ENCODE data around the gene ZIC5.

Gene ZIC5

DNA sequence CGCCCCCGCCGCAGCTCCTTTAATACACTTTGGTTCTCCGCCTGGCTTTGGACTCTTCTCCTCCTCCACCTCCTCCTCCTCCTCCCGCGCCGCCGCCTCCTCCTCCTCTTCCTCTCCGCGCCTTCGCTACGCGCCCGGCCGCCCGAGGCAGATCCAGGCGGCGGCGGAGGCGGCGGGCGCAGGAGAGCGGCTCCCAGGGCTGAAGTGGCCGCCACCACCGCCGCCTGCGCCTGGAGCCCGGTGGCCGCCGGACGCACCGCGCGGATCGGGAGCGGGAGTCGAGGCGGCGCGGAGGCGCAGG is 10.1 kb upstream of the ZIC5 start, which contains the start of gene ZIC2:
Gene ZIC2, plus strand, starts transcription at position 50 of the 301 bp plus-strand sequence. CDS start 281 bp downstream, outside the sequence.
- H3K9ac ChIP-seq (ENCODE audit: low read depth in 1 of 2, low read length in 2 of 2), result no peak within 1 kb of the TSS
- H3K36me3 ChIP-seq (ENCODE audit: control insufficient read depth in 1 of 2, insufficient read depth in 2 of 2, low read length in 2 of 2), result no peaks in the 10 kb centered on the region
- H3K27me3 ChIP-seq (ENCODE audit: control insufficient read depth in 1 of 2, insufficient read depth in 2 of 2, low read length in 2 of 2), result peaks cover 75 to 79% of the 10 kb centered on the region in 2 donors
- no peak within 1 kb of the TSS for H3K27ac ChIP-seq (ENCODE audit: low read depth, low read length)
- peak within 1 kb of the TSS in 1 of 2 donors; percentile 57 for H3K4me3 ChIP-seq (ENCODE audit: low read depth in 1 of 2, low read length in 2 of 2)
- H3K4me1 ChIP-seq (ENCODE audit: control insufficient read depth in 1 of 2, insufficient read depth in 2 of 2, low read length in 2 of 2), result peaks cover 10 to 14% of the 10 kb centered on the region in 2 donors
- H3K9me3 ChIP-seq (ENCODE audit: control insufficient read depth in 1 of 2, low read length in 2 of 2), result no peaks in the 10 kb centered on the region

DNA sequence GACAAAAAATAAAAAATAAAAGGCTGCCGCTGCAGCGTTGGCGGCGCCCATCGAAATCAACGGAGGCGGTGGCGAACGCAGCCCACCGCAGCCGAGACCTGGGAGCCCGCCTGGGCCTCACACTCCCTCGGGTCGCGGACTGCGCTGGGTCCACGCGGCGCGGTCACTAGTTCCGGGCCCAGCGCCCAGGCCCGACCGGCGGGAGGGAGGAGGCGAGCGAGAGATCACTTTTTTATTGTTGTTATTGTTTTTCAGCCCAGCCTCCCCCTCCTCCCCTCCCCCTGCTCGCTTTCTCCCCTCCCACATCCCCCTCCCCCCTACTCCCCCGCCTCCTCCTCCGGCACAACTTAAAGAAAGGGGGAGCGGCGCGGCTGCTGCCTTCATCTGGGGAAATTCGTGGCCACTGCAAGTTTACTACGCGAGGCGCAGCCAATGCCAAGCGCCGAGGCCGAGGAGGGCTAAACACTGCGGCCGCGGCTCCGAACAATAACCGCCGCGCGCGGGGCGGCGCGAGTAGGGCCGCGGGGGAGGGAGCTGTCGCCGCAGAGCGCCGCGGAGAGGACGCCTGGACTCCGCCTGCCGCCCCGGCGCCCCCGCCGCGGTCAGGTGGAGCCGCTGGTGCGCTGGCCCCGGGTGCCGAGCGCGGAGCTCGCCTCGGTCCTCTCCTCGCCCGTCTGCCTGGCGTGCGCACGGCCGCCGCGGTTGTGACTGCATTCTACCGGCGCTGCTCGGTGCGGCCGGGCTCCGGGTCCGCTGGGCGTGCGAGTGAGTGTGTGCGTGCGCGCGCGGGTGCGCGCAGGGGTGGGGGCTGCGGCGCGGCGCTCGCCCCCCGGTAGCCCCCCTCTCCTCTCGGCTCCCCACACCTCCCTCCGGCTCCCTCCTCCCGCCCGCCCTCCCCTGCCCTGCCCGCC is 9.5 kb upstream of the ZIC5 start:
- peaks cover 10 to 14% of the 10 kb centered on the region in 2 donors for H3K4me1 ChIP-seq (ENCODE audit: control insufficient read depth in 1 of 2, insufficient read depth in 2 of 2, low read length in 2 of 2)
- peaks cover 75 to 79% of the 10 kb centered on the region in 2 donors for H3K27me3 ChIP-seq (ENCODE audit: control insufficient read depth in 1 of 2, insufficient read depth in 2 of 2, low read length in 2 of 2)
- H3K9me3 ChIP-seq (ENCODE audit: control insufficient read depth in 1 of 2, low read length in 2 of 2), result no peaks in the 10 kb centered on the region
- H3K9ac ChIP-seq (ENCODE audit: low read depth in 1 of 2, low read length in 2 of 2), result no peak overlapping the region
- no peak overlapping the region for H3K27ac ChIP-seq (ENCODE audit: low read depth, low read length)
- H3K4me3 ChIP-seq (ENCODE audit: low read depth in 1 of 2, low read length in 2 of 2), result peak overlapping the region in 1 of 2 donors; percentile 57
- no peaks in the 10 kb centered on the region for H3K36me3 ChIP-seq (ENCODE audit: control insufficient read depth in 1 of 2, insufficient read depth in 2 of 2, low read length in 2 of 2)

DNA sequence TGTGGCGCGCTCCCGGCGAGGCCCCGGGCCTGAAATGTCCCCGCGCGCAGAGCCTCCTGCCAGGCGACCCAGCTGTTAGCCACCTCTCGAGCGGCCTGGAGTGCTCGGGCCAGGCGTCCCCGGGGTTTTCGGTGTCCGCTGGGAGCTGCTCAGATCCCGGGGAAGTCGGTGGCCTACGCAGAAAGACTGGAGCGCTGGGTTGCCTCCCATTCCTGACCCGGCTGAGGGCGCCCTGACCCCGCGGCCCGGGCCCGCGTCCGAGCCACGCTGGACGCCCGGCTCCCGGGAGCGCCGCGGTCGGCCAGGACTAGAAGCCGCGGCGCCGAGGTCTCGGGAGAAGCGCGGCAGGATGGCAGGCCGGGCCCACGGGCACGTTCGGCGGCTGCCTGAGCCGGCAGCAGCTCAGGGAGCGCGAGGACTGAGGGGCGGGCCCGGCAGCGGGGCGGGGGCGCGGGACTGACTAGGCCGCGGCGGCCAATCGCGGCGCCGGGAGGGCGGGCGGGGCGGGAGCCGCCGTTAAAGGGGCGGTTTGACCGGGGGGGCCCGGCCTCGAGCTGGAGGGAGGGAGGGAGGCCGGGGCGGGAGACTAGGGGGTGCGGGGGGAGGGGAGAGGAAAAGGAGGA is 8.7 kb upstream of the ZIC5 start:
- Histone ChIP-seq H3K4me3 (ENCODE audit: low read depth in 1 of 2, low read length in 2 of 2) (peak overlapping the region; percentile 50), H3K27ac (ENCODE audit: low read depth, low read length) (no peak overlapping the region), H3K4me1 (ENCODE audit: control insufficient read depth in 1 of 2, insufficient read depth in 2 of 2, low read length in 2 of 2) (peaks cover 10 to 14% of the 10 kb centered on the region in 2 donors), H3K9me3 (ENCODE audit: control insufficient read depth in 1 of 2, low read length in 2 of 2) (no peaks in the 10 kb centered on the region), H3K36me3 (ENCODE audit: control insufficient read depth in 1 of 2, insufficient read depth in 2 of 2, low read length in 2 of 2) (no peaks in the 10 kb centered on the region), H3K9ac (ENCODE audit: low read depth in 1 of 2, low read length in 2 of 2) (no peak overlapping the region), H3K27me3 (ENCODE audit: control insufficient read depth in 1 of 2, insufficient read depth in 2 of 2, low read length in 2 of 2) (peaks cover 79 to 83% of the 10 kb centered on the region in 2 donors)

DNA sequence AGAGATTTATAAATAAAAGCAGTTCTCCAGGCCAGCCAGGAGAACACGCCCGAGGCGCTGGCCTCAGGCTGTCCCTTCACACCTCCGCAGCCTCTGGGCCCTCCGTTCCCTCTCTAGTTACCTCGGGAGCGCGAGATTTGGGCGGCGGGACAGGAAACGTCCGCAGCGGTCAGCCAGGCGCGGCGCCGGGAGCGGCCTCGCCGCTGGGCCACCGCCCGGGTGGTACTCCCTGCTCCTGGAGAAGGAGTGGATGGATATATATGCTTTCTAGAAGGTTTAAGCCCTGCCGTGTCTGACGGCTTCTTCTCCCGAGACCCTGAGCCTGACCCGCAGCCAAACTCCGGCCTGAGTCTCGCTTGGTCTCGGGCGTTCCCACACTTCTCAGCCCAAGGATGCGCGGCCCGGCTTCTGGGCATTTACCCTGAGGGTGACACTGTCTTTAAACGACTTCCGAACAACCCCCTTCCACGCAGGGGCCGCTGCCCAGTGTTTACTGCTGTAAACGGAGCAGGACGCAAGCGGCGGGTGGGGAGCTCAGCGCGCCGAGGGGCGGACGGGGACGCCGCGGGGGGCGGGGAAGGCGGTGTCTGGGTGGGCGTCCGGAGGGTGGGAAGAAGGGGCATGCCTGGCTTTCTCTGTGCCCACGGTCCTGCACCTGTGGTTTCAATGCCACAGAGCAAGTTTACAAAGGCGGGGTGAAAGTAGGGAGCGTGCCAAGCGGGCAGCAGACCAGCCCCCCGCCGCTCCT is 8.1 kb upstream of the ZIC5 start:
- H3K36me3 ChIP-seq (ENCODE audit: control insufficient read depth in 1 of 2, insufficient read depth in 2 of 2, low read length in 2 of 2), result no peaks in the 10 kb centered on the region
- H3K9ac ChIP-seq (ENCODE audit: low read depth in 1 of 2, low read length in 2 of 2), result no peak overlapping the region
- no peaks in the 10 kb centered on the region for H3K9me3 ChIP-seq (ENCODE audit: control insufficient read depth in 1 of 2, low read length in 2 of 2)
- H3K27me3 ChIP-seq (ENCODE audit: control insufficient read depth in 1 of 2, insufficient read depth in 2 of 2, low read length in 2 of 2), result peaks cover 81 to 84% of the 10 kb centered on the region in 2 donors
- no peak overlapping the region for H3K27ac ChIP-seq (ENCODE audit: low read depth, low read length)
- peak overlapping the region; percentile 8 to 50 for H3K4me3 ChIP-seq (ENCODE audit: low read depth in 1 of 2, low read length in 2 of 2)
- H3K4me1 ChIP-seq (ENCODE audit: control insufficient read depth in 1 of 2, insufficient read depth in 2 of 2, low read length in 2 of 2), result peaks cover 10 to 14% of the 10 kb centered on the region in 2 donors

DNA sequence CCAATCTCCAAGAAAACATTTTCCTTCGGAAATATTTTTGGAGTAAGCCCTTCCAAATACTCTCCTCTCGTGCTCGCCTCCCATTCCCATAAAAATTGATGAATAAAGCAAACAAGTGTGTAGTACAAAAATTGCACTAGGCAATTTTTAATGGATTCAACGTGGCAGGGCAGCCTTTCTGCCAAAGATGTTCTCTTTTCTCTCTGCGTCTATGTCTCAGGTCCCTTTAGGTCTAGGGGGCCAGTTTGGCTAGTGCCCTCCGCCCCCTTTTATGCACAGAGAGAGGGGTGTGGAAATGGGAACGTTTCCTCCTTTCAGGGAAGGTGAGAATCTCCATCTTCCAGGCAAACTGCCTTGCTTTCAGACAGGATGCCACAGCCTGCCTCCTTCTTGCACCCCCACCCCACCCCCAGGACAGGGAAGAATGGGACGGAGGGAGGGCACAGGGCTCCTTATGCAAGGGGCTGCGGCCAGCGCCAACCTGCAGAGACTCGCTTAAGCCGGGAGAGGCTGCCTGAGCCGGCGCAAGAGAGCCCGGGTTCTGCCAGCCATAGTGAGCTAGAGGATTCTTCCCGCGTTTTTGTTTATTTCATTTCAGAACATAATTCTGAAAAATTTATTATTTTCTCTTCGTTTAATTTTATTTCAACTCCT is 7.4 kb upstream of the ZIC5 start:
- no peak overlapping the region for H3K27ac ChIP-seq (ENCODE audit: low read depth, low read length)
- peaks cover 81 to 84% of the 10 kb centered on the region in 2 donors for H3K27me3 ChIP-seq (ENCODE audit: control insufficient read depth in 1 of 2, insufficient read depth in 2 of 2, low read length in 2 of 2)
- H3K4me3 ChIP-seq (ENCODE audit: low read depth in 1 of 2, low read length in 2 of 2), result peak overlapping the region in 1 of 2 donors; percentile 28
- peaks cover 10 to 14% of the 10 kb centered on the region in 2 donors for H3K4me1 ChIP-seq (ENCODE audit: control insufficient read depth in 1 of 2, insufficient read depth in 2 of 2, low read length in 2 of 2)
- H3K9ac ChIP-seq (ENCODE audit: low read depth in 1 of 2, low read length in 2 of 2), result no peak overlapping the region
- H3K36me3 ChIP-seq (ENCODE audit: control insufficient read depth in 1 of 2, insufficient read depth in 2 of 2, low read length in 2 of 2), result no peaks in the 10 kb centered on the region
- H3K9me3 ChIP-seq (ENCODE audit: control insufficient read depth in 1 of 2, low read length in 2 of 2), result no peaks in the 10 kb centered on the region

DNA sequence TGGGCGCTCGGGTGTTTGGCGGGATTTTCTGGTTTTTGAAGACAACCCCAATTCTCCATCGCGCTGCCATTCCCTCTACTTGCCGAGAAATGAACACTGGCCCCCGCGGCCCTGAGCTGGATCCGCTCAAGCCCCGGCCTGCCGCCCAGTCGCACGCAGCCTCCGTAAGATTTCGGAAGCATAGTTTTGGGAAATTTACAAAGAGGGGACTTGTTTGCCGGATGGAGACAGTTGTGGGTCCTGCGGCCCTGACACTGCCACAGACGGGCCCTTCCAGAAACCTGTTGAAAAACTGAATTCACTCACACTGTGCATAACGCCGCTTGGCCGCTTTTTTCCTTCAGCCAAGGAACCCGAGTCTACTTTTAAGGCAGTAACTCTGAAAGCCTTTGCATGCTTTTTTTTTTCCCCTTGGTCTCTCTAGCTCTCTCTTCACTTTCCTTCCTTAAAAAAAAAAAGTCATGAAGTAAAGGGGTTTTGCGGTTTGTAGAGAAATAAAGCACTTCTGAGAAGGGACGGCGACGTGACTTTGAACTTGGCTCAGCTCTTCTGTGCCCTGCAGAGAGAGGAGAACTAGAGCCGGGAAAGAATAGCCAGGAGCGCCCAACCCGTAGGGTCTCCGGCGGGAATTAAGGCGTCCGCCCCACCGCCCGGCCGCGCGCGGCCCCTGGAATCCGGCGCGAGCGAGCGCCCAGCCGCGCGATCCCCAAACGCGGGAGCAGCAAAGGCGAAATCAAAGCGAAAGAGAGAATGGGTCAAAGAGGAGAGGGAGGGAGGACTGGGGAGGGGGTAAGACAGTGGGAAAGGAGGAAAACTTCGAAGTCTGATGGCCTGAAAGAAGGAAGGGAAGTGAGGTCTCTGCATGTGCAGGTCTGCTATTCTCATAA is 6.6 kb upstream of the ZIC5 start:
- H3K27me3 ChIP-seq (ENCODE audit: control insufficient read depth in 1 of 2, insufficient read depth in 2 of 2, low read length in 2 of 2), result peaks cover 81 to 84% of the 10 kb centered on the region in 2 donors
- no peaks in the 10 kb centered on the region for H3K9me3 ChIP-seq (ENCODE audit: control insufficient read depth in 1 of 2, low read length in 2 of 2)
- peaks cover 10 to 14% of the 10 kb centered on the region in 2 donors for H3K4me1 ChIP-seq (ENCODE audit: control insufficient read depth in 1 of 2, insufficient read depth in 2 of 2, low read length in 2 of 2)
- H3K4me3 ChIP-seq (ENCODE audit: low read depth in 1 of 2, low read length in 2 of 2), result no peak overlapping the region
- H3K36me3 ChIP-seq (ENCODE audit: control insufficient read depth in 1 of 2, insufficient read depth in 2 of 2, low read length in 2 of 2), result no peaks in the 10 kb centered on the region
- no peak overlapping the region for H3K27ac ChIP-seq (ENCODE audit: low read depth, low read length)
- H3K9ac ChIP-seq (ENCODE audit: low read depth in 1 of 2, low read length in 2 of 2), result no peak overlapping the region

DNA sequence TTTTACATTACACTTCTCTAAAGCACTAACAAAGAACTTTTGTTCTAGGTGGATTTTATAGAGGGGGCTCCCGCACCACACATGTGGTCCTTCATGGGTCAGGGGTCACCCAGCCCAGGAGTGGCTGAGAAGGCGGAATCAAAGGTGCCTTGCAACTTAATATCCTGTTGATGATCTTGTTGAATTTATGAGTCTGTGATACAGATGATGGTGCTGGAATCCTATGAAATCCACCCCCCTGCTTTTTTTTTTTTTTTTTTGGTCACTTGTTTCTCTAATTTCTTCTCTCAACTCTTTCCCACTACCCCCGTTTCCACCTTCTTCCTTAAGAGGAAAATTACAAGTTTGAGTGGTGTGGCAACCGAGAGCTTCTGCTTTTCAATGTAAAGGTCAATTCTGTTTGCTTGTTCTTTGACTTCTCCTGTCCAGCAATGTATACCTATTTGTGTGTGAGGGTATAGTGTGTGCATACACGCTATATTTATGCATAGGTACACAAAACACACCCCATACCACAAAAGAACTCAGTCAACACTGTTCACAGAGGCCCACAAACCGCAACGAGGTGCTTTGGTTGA is 5.9 kb upstream of the ZIC5 start:
- Histone ChIP-seq H3K27ac (ENCODE audit: low read depth, low read length) (no peak overlapping the region), H3K27me3 (ENCODE audit: control insufficient read depth in 1 of 2, insufficient read depth in 2 of 2, low read length in 2 of 2) (peaks cover 81 to 84% of the 10 kb centered on the region in 2 donors), H3K9me3 (ENCODE audit: control insufficient read depth in 1 of 2, low read length in 2 of 2) (no peaks in the 10 kb centered on the region), H3K4me1 (ENCODE audit: control insufficient read depth in 1 of 2, insufficient read depth in 2 of 2, low read length in 2 of 2) (peaks cover 9 to 10% of the 10 kb centered on the region in 2 donors), H3K36me3 (ENCODE audit: control insufficient read depth in 1 of 2, insufficient read depth in 2 of 2, low read length in 2 of 2) (no peaks in the 10 kb centered on the region), H3K4me3 (ENCODE audit: low read depth in 1 of 2, low read length in 2 of 2) (no peak overlapping the region), H3K9ac (ENCODE audit: low read depth in 1 of 2, low read length in 2 of 2) (no peak overlapping the region)

DNA sequence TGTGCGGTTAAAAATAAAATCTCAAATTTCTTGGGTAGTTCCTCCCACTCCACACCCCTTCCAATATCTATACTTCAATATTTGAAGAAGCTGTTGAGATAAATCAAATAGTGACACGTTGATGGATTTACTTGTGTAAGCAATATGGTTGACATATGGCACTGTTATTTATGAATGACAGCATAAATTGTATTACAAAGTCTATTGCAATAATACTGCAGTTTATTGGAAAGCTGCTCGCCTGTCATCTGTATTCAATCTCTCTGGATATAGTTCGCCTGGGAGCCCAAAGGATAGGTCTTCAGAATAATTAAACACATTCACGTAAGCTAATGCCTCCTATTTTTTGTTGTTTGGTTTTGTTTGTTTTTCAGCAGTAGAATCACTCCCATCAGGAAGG is 5.0 kb upstream of the ZIC5 start:
- Histone ChIP-seq H3K27ac (ENCODE audit: low read depth, low read length) (no peak overlapping the region), H3K4me1 (ENCODE audit: control insufficient read depth in 1 of 2, insufficient read depth in 2 of 2, low read length in 2 of 2) (peaks cover 10 to 11% of the 10 kb centered on the region in 2 donors), H3K36me3 (ENCODE audit: control insufficient read depth in 1 of 2, insufficient read depth in 2 of 2, low read length in 2 of 2) (no peaks in the 10 kb centered on the region), H3K27me3 (ENCODE audit: control insufficient read depth in 1 of 2, insufficient read depth in 2 of 2, low read length in 2 of 2) (peaks cover 88% of the 10 kb centered on the region in 2 donors), H3K9ac (ENCODE audit: low read depth in 1 of 2, low read length in 2 of 2) (no peak overlapping the region), H3K4me3 (ENCODE audit: low read depth in 1 of 2, low read length in 2 of 2) (no peak overlapping the region), H3K9me3 (ENCODE audit: control insufficient read depth in 1 of 2, low read length in 2 of 2) (no peaks in the 10 kb centered on the region)

DNA sequence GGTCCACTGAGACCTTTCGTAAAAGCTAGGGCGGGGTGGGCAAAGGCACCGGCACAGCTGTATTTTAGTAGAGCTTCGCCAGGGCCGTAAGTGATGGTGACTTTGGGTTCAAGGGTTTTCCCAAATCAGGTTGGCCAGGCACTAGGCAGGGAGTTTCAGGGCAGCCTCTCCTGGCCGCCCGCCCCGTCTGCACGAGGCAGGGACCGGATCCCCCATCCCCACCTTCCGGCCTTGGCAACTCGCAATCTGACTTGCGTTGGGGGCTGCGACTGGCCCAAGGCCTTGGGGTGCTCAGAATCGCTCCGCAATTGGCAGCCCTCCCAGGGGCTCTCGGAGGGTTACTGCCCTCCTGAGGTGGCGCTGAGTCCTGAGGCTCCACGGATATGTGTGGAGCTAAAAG is 4.1 kb upstream of the ZIC5 start:
- Histone ChIP-seq H3K4me3 (ENCODE audit: low read depth in 1 of 2, low read length in 2 of 2) (no peak overlapping the region), H3K9ac (ENCODE audit: low read depth in 1 of 2, low read length in 2 of 2) (no peak overlapping the region), H3K27me3 (ENCODE audit: control insufficient read depth in 1 of 2, insufficient read depth in 2 of 2, low read length in 2 of 2) (peaks cover 91 to 93% of the 10 kb centered on the region in 2 donors), H3K36me3 (ENCODE audit: control insufficient read depth in 1 of 2, insufficient read depth in 2 of 2, low read length in 2 of 2) (no peaks in the 10 kb centered on the region), H3K9me3 (ENCODE audit: control insufficient read depth in 1 of 2, low read length in 2 of 2) (no peaks in the 10 kb centered on the region), H3K27ac (ENCODE audit: low read depth, low read length) (no peak overlapping the region), H3K4me1 (ENCODE audit: control insufficient read depth in 1 of 2, insufficient read depth in 2 of 2, low read length in 2 of 2) (peaks cover 10 to 13% of the 10 kb centered on the region in 2 donors)
